Hematopoietic multipotent progenitor cell (in vitro differentiated cells): ENCODE measurements around the gene SMPD3. TPM values are rescaled to one million over a fixed set of nuclear protein-coding genes. Genes with fewer than 3 reads are reported as not detected.

Source experiments
- DNase-seq, 3 donors: peaks; one replicate each; pipeline ENCODE4 v3.0.0-alpha.2; 2011 to 2015; ENCODE audit warnings: low read depth in 2 of 3, low spot score in 2 of 3
- total RNA-seq: library from RNA; depleted of rRNA; stranded (reverse); fragments of >200 nt; gene quantifications from one replicate; pipeline ENCODE4 v1.2.3, GENCODE V29; 2012

SMPD3 gene
- total RNA-seq, 1 donor: 0.54 TPM

DNA sequence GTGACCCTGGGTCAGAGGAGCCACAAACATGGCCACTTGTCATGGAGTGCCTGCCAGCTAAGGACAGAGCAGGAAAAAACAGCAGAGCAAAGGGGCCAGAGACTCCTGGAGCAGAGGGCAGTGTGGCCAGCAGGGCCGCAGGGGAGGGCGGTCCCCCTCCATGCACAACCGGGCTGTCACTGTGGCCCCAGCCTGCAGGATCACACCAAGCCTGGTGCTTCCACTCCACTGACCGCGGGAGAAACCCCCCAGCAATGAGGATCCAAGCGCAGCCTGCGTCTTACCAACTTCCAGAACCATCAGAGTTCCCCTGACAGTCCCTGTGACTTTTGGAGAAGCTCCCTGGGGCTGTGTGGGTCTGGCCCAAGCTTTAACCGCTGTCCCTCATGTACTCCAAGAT lies 75.5 kb downstream of the SMPD3 start:
- no peak for DNase-seq

DNA sequence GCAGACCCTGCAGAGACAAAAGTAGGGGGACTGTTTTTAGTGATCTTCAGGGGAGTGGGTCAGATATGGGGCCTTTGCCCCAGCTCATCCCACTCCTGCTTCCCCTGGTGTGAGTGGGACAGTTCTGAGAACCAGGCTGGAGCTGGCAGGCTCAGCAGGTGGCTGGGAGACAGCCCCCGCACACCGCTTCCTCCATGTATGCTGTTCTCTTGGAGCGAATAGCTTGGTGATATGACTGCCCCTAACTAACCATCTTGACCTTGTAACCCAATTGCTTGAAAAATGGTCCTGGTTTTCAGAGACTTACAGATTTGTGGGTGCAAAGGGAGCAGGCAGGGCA lies 76.0 kb downstream of the SMPD3 start:
- no peak for DNase-seq

DNA sequence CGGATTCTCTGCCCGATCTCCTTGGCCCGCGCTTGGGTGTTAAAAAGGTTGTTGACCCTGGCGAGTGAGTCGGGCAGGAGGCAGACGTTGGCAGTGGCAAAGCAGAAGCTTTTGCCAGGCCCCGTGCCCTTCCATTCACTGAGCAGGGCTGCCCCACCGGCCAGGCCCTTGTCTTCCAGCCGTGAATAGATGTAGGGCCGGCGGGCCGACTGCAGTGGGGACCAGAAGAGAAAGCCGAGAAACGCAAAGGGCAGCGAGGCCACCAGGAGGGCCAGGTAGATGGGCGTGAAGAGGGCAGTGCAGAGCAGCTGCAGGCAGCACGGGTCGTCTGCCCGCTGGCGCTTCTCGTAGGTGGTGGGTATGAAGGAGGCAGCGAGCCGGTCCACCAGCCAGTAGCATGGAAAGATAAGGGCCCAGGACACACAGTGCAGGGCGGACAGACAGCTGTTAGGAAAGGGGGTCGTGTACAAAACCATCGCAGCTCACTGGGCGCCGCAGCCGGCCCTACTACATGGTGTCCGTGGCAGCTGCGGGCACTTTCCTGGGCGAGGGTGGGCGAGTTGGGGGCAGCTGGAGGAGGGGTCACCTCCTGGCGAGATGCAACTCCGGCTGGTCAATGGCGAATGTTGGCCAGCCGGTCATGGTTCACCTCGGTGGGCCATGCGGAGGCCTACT lies 76.5 kb downstream of the SMPD3 start:
- DNase-seq: no peak

DNA sequence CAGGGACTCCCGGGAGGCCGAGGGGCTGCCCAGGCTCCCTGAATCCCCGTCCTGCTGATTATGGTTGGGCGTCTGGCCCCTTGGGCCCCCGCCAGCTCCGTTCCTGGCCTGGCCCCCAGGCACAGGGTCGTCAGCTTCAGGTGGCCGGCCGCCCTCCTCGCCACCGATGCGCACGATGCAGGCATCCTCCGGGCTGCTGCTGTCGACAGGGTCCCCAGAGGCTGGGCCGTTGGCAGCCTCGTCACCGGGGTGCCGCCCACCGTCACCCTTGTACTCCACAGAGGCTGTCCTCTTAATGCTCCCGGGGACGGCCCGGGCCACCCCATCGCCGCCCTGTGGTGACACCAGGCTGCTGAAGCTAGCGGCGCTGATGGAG lies 77.0 kb downstream of the SMPD3 start:
- no peak for DNase-seq

DNA sequence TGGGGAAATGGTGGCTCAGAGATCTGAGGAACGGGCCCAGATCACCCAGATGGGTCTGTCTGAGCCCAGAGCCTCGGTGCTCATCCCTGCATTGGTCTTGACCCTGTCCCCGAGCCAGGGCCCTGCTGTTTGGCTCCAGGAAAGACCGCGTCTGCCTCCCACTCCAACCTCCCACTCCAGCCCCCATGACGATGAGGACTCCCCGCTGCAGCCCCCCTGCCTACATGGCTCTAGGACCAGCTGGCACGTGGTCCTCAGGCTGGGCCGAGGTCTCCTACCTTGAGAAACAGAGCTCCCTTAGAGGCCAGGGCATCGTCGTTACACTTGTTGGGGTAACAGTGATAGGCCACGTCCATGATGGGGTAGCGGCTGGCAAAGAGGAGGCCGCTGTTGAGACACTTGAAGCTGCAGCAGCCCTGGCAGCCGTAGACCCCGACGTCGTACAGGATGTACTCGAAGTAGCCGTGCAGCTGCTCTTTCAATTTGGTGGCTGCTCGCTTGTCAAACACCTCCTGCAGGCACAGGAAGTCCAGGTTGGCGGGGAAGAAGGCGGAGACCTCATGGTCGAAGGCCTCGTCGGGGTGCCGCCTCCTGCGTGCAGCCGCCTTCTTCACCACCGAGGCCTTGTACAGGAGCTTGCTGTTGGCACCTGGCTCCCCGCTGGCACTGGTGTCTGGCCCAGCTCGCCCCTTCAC lies 77.6 kb downstream of the SMPD3 start:
- peak in 1 of 3 donors; percentile 28 for DNase-seq

DNA sequence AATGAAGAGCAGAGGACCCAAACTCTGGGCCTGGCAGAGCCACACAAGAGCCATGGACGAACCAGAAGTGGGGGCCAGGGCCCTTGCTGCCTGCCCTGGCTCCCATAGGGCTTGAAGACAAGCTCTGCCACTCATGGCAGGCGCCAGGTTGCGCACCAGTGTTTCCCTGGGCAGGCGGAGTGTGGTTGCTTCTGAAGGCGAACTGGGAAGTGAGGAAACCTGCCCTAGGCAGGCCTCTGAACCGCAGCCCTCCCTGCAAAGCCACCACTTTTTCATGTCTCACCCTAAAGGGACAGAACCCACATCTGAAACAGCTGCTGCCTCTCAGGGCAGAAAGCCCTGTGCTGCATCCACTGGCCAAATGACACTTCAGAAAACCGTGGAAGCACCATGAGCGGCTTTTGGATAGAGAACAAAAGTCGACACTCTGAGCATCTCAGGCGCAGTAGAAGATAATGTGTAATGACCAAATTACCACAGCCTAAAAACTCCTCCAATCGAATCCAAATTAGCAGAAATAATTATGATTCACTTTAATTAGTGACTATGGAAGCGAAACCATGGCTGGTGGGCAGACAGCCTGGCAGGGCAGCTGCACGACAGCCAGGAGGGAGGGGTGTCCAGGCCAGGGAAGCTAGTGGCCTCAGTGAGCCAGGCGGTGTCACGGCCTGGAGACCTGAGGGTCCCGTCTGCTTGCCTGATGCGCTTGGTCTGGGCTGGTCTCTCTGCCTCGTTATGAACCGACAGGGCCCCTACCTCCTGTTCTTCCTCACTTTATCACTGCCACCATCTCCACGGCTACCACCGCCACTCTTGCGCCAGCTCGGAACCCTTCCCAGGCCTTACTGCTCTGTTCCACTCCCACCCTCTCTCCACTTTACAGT lies 78.4 kb downstream of the SMPD3 start:
- DNase-seq: peak in 2 of 3 donors; percentile 70 to 83

DNA sequence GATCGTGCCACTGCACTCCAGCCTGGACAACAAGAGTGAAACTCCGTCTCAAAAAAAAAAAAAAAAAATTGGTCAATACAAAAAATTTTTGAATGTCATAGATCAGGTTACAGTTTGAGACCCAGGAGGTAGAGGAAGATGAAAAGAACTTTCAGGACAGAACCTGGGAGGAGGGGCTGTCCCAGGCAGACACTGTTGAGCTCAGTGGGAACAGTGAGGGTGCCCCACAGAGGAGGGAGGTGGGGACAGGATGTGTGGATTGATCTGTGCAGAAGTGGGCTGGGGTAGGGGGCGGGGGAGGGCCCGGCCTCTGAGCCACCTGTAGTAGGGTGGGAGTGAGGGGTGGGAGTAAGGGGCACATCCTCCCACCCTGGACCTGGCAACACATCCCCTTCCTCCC lies 79.1 kb downstream of the SMPD3 start:
- DNase-seq: no peak

DNA sequence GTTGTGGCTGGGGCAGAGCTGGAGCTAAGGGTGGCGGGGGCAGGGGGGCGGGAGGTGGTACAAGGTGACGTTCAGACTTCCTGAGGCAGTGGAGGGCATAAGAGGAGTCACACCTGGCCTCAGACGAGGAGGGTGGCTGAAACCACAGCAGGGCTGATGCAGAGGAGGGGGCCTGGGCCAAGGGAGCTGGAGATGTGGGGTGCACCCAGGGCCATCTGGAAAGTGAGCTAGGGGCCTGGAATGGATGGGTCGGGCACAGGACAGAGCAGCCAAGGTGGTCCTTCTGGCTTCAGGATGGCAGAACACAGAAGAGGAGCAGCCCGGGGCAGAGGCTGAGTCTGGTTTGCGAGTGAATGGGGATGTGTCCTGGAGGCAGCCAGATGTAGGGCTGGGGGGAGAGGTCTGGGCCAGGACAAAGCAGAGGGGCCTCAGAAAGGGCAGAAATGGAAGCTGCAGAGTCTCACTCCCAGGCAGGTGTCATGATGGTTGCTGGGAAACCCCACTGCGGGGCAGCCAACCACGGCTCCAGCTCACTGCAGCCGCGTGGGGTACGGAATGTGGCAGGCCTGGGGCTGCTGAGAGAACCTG lies 79.9 kb downstream of the SMPD3 start:
- no peak for DNase-seq

DNA sequence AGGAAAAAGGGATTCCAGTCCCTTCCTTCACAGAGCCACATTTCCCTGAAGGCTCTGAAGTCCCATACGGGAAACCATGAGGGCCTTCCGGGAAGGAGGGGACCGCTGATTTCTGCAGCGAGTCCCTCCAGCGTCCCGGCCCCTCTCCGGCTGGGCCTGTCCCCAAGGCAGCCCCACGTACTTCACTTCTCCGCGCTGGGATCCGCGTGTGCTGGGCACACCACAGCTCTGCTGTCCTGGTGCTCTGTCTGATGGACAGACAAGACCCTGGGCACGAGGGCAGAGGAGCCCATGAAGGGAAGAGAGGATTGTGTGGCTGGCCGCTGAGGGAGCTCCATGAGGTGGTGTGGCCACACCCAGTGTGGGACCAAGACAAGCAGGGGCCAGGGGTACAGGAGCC lies 80.4 kb downstream of the SMPD3 start:
- no peak for DNase-seq

DNA sequence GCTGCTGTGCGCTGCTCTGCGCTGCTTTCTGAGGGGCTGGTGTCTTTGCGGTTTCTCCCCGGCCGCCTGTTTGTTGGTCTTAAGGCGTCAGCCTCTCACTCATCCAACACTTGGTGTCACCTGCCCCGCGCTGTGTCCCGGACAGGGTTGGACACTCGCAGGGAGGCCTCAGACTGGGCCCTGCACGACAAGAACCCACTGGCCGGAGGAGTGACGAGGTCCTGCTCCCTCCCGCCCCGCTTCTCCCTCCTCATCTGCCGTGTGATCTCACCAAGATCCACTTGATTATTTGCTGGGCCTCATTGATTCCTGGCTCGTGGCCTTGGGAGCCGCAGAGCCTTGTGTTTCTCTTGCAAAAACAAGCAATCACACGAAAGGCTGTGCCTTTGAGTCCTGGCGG lies 80.9 kb downstream of the SMPD3 start:
- no peak for DNase-seq

DNA sequence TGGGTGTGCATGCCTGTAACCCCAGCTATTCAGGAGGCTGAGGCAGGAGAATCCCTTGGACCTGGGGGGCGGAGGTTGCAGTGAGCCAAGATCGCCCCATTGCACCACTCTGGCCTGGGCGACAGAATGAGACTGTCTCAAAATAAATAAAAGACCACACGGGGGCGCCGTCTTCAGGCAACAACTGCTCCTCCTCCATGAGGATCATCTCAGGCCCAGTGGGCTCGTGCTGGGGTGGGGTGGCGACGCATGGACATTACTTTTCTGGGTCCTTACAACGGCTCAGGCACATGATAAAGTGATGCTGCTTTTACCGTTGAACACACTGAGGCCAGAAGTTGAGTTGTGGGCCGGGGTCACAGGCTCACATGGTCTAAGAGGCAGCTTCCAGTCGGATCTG lies 81.3 kb downstream of the SMPD3 start:
- peak in 2 of 3 donors; percentile 45 to 47 for DNase-seq

DNA sequence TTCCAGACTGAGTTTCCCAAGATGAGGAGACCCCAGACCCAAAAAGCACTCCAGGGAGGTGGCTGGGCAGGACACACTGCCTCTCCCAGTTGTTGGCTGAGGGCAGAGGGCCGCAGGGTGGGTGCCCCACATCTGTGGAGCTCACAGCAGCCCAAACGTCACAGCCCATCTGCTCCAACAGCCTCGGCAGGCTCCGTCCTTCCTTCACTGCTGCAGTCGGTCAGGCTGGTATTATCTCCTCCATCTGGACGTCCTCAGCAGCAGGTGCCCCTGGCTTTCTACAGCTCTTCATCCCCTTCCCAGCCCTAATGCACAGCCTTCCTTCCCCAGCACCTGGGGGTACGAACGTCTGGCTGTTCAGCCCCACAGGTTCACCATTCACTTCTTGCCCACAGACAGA lies 82.2 kb downstream of the SMPD3 start:
- DNase-seq: no peak

DNA sequence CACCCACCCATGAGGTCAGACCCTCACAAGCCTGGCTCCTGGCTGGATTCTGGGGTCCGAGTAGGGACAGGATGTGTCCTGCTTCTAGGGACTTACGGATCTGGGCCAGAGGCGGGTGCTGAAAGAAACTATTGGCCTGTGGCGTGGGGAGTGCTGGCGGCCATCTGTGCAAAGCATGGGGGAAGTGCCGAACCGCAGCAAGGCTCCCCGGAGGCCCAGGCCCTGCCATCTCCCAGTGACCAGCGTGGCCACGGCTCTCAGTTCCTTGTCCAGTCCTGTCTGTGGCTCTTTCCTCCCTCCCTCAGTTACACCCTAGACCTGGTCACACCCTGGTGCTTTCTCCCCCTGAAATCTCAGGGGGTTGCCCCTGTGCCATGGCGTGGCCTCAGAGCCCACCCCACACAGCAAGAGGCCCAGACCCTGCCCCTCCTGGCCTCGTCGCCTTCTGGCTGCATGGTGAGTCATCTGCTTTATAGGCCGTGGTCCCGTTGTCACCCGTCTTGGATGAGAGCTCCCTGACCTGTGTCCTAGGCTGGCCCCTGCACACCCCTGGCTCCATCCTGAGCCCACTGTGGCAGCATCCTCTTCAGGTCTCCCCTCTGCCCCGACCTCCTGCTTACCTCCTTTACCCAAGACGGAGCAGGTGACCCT lies 83.0 kb downstream of the SMPD3 start:
- no peak for DNase-seq

DNA sequence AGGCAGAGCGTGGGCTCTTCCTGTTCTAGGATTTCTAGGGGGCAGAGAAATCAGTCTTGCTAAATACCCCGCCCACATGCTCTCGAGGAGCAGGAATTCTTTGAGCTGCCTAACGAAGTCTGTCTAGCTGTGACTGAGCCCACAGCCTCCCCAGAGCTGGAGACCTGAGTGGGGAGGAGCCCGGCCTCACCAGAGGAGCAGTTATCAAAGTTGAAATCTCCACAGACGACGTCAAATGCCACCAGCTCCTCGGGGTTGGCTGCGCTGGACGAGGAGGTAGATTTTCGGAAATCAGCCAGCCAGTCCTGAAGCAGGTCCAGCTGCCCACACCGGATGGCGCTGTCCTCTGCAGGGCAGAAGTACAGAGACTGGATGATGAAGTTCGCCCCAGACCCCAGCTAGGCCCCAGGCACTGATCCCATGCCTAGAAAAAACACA lies 83.7 kb downstream of the SMPD3 start:
- no peak for DNase-seq

DNA sequence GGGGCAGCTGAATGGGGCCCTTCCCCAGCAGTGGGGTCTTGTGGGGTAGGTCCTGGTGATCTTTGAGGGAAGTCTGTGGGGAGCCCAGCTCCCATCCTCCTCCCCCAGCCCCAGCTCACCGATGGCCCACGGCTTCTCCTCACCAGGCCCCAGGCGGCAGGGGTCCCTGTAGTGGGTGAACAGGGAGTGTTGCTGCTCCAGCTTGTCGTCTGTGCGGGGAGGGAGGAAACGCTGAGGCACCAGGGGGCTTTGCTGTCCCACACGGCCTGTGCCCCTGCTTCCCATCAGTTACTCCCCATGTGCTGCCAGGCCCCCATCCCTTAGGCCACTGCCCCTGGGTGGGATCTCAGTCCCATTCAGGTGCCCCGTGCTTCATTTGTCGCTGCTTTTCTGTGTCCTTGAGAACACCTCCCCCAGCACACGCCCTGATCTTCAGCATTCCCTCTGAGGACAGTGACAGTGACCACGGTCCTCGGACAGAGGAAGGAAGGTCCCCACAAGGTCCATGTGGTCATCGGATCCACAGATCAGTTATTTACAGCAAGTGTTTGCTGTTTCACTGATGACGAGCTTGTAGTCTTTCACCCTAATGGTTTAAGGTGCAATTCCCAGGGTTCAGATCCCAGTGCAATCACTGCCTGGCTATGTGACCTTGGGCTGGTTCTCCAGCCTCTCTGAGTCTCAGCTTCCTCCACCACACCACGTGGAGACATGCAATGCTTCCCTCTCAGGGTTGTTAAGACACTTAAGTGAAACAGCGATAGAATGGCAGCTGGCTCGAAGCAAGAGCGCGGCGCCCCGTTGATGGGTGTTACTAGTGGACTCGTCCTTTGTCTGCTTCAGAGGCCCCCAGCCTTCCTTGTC lies 84.4 kb downstream of the SMPD3 start:
- DNase-seq: no peak

DNA sequence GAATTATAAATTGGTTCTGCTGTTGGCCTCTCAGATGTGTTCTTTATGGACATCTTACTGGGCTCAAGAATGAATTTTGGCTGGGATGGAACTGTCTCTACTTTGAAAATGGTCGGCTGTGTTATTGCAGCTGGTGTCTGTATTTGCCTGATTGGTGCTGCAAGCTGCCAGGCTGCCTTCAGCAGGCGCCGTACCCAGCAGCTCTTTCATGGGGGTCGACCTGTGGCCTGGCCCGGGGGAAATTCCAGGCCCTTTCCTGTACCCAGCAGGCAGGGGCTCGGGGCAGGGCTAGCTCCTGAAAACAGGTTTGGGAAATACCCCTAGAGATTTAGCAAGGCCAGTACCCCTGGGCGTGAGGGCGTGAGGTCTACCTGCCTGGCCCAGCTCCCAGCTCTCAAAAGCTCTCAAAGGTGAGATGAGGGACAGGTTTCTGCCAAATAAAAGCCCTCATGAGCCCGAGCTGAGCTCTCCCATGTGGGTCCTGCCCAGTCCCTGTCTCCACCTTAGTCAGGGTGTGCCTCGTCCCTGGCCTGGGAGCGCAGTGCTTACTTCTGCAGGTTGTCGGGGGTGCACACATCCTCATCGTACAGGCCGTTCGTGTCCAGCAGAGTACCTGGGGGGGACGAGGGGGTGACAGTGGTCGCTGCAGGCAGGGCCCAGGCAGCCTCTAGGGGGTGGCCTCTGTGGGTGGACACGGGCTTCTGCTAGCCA lies 85.2 kb downstream of the SMPD3 start:
- no peak for DNase-seq

DNA sequence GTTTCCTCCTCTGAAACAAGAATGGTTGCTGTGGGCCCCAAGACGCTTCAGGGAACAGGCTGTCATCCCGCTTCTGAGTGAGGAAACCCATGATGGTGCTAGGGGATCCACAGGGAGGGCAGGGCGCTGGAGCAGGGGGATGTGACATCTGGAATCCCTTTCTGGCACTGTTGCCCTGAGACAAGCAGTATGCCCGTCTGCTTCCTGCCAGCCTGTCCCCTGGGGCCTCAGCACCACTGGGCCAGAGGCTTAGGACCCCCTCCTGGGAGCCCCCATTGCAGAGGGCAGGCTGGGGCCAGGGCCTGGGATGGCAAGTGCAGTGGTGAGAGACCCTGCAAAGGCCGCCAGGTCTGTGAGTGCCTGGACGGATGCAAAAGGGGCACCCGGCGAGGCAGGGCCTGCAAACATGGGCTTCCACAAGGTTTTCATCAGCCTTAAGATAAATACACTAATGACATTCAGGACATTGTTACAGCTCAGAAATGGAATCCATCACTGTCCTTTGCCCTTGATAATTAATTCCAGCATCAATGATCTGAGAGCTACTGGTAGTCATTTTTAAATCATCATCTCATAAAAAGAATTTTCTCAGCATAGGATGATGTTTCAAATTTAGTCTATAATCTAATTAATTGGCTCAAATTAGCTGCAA lies 85.9 kb downstream of the SMPD3 start:
- DNase-seq: no peak

DNA sequence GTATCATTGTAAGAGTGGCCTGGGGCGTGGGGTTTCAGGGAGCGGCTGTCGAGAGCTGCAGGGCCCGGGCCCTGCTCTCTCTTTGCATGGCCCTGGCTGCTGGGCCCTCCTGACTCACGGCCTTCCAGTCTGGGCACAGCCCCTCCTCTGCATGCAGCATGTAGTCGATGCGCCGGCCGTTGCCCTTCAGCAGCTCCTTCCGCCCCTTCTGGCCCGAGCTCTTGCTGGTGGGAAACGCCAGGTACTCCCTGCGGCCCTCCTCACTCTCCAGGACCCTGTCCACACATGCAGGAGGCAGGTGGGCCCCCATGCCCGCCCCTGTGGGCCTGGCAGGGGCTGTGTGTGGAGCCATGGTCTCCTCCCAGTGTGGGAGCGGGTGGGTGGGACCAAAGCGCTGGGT lies 86.8 kb downstream of the SMPD3 start:
- no peak for DNase-seq

DNA sequence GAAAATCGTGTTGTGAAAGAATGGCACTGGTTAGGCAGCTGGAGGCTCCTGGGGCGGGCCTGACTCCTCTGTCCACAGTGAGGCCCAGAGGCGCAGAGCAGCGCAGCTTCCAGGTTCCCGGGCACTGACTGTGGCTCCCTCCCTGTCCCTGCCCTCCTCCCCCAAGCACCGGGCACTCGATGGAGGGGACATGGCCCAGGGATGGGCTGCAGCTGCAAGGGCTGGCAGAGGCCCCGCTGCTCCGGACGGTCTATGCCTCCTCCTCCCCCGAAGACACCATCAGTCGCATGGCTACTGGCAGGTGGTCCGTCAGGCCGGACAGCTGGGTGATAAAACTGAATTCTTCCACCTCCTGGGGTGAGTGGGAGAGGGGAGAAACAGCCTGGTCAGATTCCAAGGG lies 87.4 kb downstream of the SMPD3 start:
- DNase-seq: no peak
